Hepatocyte (in vitro differentiated cells): Measurements from ENCODE around the gene RAB4B.

ENCODE experiments used
- EZH2 ChIP-seq: fragments of 200-600 bp; sonication (generic); IDR thresholded peaks from 2 replicates; pipeline ENCODE4 v1.6.1; 2016; ENCODE audit warnings: antibody characterized with exemption, mild to moderate bottlenecking, borderline replicate concordance
- EZH2phosphoT487 ChIP-seq: fragments of 200-600 bp; sonication (generic); IDR thresholded peaks from one replicate; pipeline ENCODE4 v1.6.1; 2018; ENCODE audit warnings: antibody characterized with exemption, mild to moderate bottlenecking, low read depth, moderate library complexity; ENCODE audit not compliant: unreplicated experiment, severe bottlenecking
- TF ChIP-seq, protein P1 (sequence below): fragments of 200-600 bp; sonication (generic); IDR thresholded peaks from 2 replicates; pipeline ENCODE4 v1.5.1; 2016; ENCODE audit warnings: antibody characterized with exemption, mild to moderate bottlenecking; ENCODE audit not compliant: poor library complexity

DNA sequence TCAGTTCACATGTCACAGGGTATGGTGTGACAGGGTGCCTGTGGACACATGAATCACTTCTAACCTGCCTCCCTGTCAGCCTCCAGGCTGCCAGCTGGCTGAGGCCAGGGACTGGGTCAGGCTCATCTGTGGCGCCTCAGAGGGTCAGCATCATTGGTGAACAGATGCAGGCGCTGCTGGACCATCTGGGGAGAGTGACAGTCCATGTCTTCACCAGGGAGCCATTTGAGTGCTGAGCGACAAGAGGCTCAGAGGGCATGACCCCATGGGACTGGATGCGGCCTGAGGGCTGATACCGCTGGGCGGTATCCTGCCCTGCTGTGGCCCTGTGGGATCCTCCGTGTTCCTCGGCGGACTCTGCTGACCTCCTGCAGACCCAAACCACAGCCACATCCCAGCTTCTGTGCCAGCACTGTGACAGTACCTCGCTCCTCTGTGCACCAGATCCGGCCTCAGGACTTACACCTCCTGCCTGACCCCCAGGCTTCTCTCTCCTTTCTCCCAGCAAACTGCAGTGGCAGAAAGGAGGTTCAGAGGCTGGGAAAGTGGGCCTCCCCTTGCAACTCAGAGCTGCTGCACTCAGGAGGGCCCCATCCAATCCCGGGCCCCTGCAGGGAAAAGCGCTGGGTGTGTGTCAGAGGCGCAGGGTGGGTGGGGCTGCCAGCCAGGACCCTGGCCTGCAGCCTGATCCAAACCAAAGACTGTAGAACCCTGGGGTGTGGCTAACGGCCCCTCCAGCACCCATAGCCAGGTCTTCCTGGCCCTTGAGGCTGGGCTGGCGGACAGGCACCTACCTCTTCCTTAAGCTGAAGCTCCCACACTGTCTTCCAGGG lies 38.0 kb upstream of the RAB4B start:
- TF ChIP-seq, protein P1, sequence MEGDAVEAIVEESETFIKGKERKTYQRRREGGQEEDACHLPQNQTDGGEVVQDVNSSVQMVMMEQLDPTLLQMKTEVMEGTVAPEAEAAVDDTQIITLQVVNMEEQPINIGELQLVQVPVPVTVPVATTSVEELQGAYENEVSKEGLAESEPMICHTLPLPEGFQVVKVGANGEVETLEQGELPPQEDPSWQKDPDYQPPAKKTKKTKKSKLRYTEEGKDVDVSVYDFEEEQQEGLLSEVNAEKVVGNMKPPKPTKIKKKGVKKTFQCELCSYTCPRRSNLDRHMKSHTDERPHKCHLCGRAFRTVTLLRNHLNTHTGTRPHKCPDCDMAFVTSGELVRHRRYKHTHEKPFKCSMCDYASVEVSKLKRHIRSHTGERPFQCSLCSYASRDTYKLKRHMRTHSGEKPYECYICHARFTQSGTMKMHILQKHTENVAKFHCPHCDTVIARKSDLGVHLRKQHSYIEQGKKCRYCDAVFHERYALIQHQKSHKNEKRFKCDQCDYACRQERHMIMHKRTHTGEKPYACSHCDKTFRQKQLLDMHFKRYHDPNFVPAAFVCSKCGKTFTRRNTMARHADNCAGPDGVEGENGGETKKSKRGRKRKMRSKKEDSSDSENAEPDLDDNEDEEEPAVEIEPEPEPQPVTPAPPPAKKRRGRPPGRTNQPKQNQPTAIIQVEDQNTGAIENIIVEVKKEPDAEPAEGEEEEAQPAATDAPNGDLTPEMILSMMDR: no peak
- no peak for TF ChIP-seq EZH2
- no peak for TF ChIP-seq EZH2phosphoT487
